Measurements from ENCODE around the gene CRYBB3. TPM values are rescaled to one million over a fixed set of nuclear protein-coding genes. Genes with fewer than 3 reads are reported as not detected.

Gene CRYBB3
- total and polyA plus RNA-seq, 9 donors: 0.30 to 0.69 TPM; not detected in 7

DNA sequence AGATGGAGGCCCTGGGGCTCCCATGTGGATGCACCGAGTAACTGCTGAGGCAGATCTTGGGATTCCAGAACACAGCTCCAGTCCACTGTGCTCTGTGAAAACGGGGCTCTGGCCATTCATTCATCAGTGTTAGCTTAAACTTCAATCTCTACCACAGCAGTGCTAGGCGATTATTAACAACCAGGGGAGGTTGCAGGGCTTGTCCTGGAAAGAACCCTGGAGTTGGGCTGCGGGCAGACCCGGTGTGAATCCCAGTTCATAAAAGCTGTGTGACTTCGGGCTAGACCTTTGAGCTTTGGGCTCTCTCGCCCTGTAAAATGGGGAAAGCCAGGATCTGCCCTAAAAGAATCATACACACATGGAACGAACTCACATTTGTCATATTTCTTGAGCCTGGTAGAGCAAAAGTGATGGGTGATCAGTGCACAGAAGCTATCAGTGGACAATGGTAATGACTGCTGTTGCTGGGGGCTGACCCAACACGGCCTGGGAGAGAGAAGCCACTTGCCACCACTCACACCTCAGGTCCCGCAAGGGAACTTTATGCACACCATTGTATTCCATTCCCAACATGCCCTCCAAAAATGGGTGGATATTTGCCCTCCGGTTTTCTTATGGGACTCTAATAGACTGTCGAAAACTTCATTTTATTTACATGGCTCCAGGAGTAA, 15.6 kb upstream of the CRYBB3 start:
- H3K36me3 ChIP-seq: no peaks in the 10 kb centered on the region
- 90 to 91% (median 91%) methylated on average over 12 of the region's 12 CpGs for WGBS, 3 donors
- intact Hi-C loops (cut with DNase I): no loop called here

DNA sequence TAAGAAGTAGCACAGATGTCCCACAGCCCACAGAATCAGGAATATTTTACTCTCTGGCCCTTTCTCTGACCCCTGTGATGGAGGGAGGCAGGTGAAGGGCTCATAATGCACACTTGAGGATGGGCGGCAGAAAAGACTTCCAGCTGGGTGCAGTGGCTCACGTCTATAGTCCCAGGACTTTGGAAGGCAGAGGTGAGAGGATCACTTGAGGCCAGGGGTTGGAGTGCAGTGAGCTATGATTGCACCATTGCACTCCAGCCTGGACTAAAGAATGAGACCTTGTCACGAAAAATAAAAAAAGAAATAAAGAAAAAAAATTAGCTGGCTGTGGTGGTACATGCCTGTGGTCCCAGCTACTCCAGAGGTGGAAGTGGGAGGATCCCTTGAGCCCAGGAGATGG, 13.5 kb upstream of the CRYBB3 start:
- 84 to 93% (median 90%) methylated on average over 3 of the region's 3 CpGs for WGBS, 3 donors
- DNase-seq: no peak
- no peak overlapping the region for H3K4me3 ChIP-seq
- intact Hi-C loops (cut with DNase I): no loop called here
- TF ChIP-seq EP300 (IDR thresholded peaks at IDR 0.05): no peak
- TF ChIP-seq POLR2A (IDR thresholded peaks at IDR 0.05): no peak
- TF ChIP-seq, protein P1, sequence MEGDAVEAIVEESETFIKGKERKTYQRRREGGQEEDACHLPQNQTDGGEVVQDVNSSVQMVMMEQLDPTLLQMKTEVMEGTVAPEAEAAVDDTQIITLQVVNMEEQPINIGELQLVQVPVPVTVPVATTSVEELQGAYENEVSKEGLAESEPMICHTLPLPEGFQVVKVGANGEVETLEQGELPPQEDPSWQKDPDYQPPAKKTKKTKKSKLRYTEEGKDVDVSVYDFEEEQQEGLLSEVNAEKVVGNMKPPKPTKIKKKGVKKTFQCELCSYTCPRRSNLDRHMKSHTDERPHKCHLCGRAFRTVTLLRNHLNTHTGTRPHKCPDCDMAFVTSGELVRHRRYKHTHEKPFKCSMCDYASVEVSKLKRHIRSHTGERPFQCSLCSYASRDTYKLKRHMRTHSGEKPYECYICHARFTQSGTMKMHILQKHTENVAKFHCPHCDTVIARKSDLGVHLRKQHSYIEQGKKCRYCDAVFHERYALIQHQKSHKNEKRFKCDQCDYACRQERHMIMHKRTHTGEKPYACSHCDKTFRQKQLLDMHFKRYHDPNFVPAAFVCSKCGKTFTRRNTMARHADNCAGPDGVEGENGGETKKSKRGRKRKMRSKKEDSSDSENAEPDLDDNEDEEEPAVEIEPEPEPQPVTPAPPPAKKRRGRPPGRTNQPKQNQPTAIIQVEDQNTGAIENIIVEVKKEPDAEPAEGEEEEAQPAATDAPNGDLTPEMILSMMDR (IDR thresholded peaks at IDR 0.05): no peak
- H3K9me3 ChIP-seq: no peaks in the 10 kb centered on the region
- H3K4me1 ChIP-seq (ENCODE audit: insufficient read depth): no peaks in the 10 kb centered on the region
- no peak overlapping the region for H3K27ac ChIP-seq
- no peaks in the 10 kb centered on the region for H3K27me3 ChIP-seq
- H3K36me3 ChIP-seq: no peaks in the 10 kb centered on the region

More for the DNA sequence above, 15.6 kb upstream of the CRYBB3 start:
- Histone ChIP-seq H3K9me3 (peaks cover 0 to 3% of the 10 kb centered on the region in 2 donors), H3K27me3 (no peaks in the 10 kb centered on the region), H3K27ac (no peak overlapping the region), H3K4me1 (ENCODE audit: insufficient read depth) (no peaks in the 10 kb centered on the region), H3K4me3 (no peak overlapping the region)
- TF ChIP-seq, protein P1 (IDR thresholded peaks at IDR 0.05): no peak
- TF ChIP-seq POLR2A (IDR thresholded peaks at IDR 0.05): no peak
- no peak for TF ChIP-seq EP300 (IDR thresholded peaks at IDR 0.05)
- no peak for DNase-seq

DNA sequence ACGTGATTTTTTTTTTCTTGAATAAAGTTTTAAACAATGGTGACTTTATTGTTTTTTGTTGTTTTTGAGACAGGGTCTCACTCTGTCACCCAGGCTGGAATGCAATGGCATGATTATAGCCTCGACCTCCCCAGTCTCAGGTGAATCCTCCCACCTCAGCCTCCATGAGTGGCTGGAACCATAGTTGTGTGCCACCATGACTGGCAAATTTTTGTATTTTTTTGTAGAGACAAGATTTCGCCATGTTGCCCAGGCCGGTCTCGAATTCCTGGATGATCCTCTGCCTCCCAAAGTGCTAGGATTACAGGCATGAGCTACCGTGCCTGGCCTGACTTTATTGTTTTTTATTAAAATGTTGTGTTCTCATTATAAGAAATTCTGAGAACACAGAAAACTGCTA, 12.2 kb upstream of the CRYBB3 start:
- Histone ChIP-seq H3K4me1 (ENCODE audit: insufficient read depth) (no peaks in the 10 kb centered on the region), H3K27me3 (no peaks in the 10 kb centered on the region), H3K27ac (no peak overlapping the region), H3K9me3 (no peaks in the 10 kb centered on the region), H3K36me3 (no peaks in the 10 kb centered on the region), H3K4me3 (no peak overlapping the region)
- intact Hi-C loops (cut with DNase I): no loop called here
- no peak for TF ChIP-seq EP300 (IDR thresholded peaks at IDR 0.05)
- TF ChIP-seq, protein P1 (IDR thresholded peaks at IDR 0.05): no peak
- TF ChIP-seq POLR2A (IDR thresholded peaks at IDR 0.05): no peak
- WGBS, 3 donors: 85 to 92% (median 86%) methylated on average over 6 of the region's 6 CpGs
- DNase-seq: no peak

DNA sequence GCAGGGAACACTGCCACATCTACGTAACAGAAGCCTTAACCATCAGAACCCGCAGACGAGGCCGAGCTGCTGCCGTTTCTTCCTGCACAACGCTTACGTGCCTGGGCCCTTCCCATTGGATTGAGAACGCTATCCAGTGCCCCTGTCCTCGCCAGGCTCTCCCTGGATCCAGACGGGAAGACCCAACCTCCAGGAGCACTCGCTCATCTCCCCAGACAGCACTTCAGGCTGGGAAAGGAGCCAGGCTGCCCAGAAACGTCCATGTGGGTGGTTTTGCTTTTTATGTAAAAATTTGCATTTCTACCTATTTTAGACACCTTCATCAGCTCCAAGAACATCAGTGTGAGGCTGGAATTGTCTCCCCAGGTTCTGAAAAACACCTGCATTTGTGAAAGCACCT, 7.3 kb upstream of the CRYBB3 start:
- WGBS, 3 donors: 80 to 83% (median 82%) methylated on average over 12 of the region's 12 CpGs
- no peaks in the 10 kb centered on the region for H3K9me3 ChIP-seq
- intact Hi-C loops (cut with DNase I): no loop called here
- H3K27me3 ChIP-seq: no peaks in the 10 kb centered on the region
- no peaks in the 10 kb centered on the region for H3K4me1 ChIP-seq (ENCODE audit: insufficient read depth)
- no peak for DNase-seq
- no peak overlapping the region for H3K4me3 ChIP-seq
- no peaks in the 10 kb centered on the region for H3K36me3 ChIP-seq
- TF ChIP-seq, protein P1 (IDR thresholded peaks at IDR 0.05): no peak
- TF ChIP-seq POLR2A (IDR thresholded peaks at IDR 0.05) (no peak), EP300 (IDR thresholded peaks at IDR 0.05) (no peak)
- H3K27ac ChIP-seq: no peak overlapping the region
